Measurements from ENCODE around the gene ORM2.

The ORM2 gene

GRCh38 chr9:114371343-114371944 is 41.8 kb downstream of the ORM2 start:
- DNase-seq (ENCODE audit: low spot score): no peak

- DNase-seq (ENCODE audit: low spot score): no peak
These were observed 42.6 kb downstream of the ORM2 start for GRCh38 chr9:114371973-114372917.

- no peak for DNase-seq (ENCODE audit: low spot score)
These were observed 43.3 kb downstream of the ORM2 start for GRCh38 chr9:114372921-114373448.

- no peak for DNase-seq (ENCODE audit: low spot score)
These were observed 44.5 kb downstream of the ORM2 start for GRCh38 chr9:114373960-114374730.

GRCh38 chr9:114374936-114375335 is 45.3 kb downstream of the ORM2 start:
- no peak for DNase-seq (ENCODE audit: low spot score)

GRCh38 chr9:114375386-114376175 is 45.9 kb downstream of the ORM2 start:
- no peak for DNase-seq (ENCODE audit: low spot score)

GRCh38 chr9:114376586-114377445 is 47.1 kb downstream of the ORM2 start:
- no peak for DNase-seq (ENCODE audit: low spot score)

GRCh38 chr9:114378016-114378415 is 48.3 kb downstream of the ORM2 start:
- DNase-seq (ENCODE audit: low spot score): no peak

GRCh38 chr9:114378883-114379282 is 49.2 kb downstream of the ORM2 start:
- DNase-seq (ENCODE audit: low spot score): no peak
